B cell (primary cell): ENCODE results near the gene CACNA1A. TPM values are rescaled to one million over a fixed set of nuclear protein-coding genes. Genes with fewer than 3 reads are reported as not detected.
"Not testable (repeated sequence)": the region's sequence is repeated elsewhere in the genome, so short reads cannot be mapped to it uniquely, and the experiment has no call there.

Experiments used
- ATAC-seq: fragments of 200-7000 bp; cut with Tn5 transposase; one replicate; pipeline ENCODE4 v1.10.0; 2021; ENCODE audit warnings: low read depth, mild to moderate bottlenecking, moderate number of reproducible peaks, moderate library complexity
- CTCF ChIA-PET: fragments of 350-600 bp; sonication (Branson Sonifier 250); formaldehyde crosslinking; loops from one replicate; lab custom pipeline; 2021; ENCODE audit warnings: antibody characterized with exemption, inconsistent platforms; lab: Charles Lee
- POLR2A ChIA-PET: fragments of 350-600 bp; sonication (Branson Sonifier 250); formaldehyde crosslinking; loops from one replicate; lab custom pipeline; 2021; ENCODE audit warnings: antibody characterized with exemption; lab: Charles Lee
- DNase-seq: peaks from one replicate; pipeline ENCODE4 v3.0.0; 2013
- H2AFZ ChIP-seq: 2 replicates; pipeline ENCODE4 v1.6.1; 2012; ENCODE audit warnings: mild to moderate bottlenecking, low read depth, low read length; ENCODE audit not compliant: insufficient read depth, poor library complexity, severe bottlenecking
- H3K27ac ChIP-seq, 2 donors: 1 replicate in 1 of 2; 2 replicates in 1 of 2; pipeline ENCODE4 v1.5.1; 2012 to 2013; ENCODE audit warnings: low read length in 2 of 2, mild to moderate bottlenecking in 2 of 2, moderate library complexity in 1 of 2
- H3K27me3 ChIP-seq, 4 experiments: fragments of 200-600 bp in 1 of 4; sonication (generic) in 1 of 4; replicated peaks in 1 of 4; 1 replicate in 2 of 4; 2 replicates in 2 of 4; pipeline versions ENCODE4 v1.6.1 to v1.7.0; 2013 to 2016; ENCODE audit warnings: low read length in 3 of 4, mild to moderate bottlenecking in 2 of 4, mixed read lengths in 1 of 4, moderate library complexity in 1 of 4; ENCODE audit not compliant: insufficient read depth in 4 of 4, control insufficient read depth in 3 of 4; ENCODE audit errors: control extremely low read depth in 1 of 4
- H3K36me3 ChIP-seq, 2 experiments: replicated peaks in 1 of 2; 1 replicate in 1 of 2; 2 replicates in 1 of 2; pipeline versions ENCODE4 v1.6.1 to v1.7.1; 2013; ENCODE audit warnings: low read length in 1 of 2; ENCODE audit not compliant: insufficient read depth in 2 of 2, control insufficient read depth in 1 of 2; ENCODE audit errors: control extremely low read depth in 1 of 2, extremely low read depth in 1 of 2
- H3K4me1 ChIP-seq, 2 donors: fragments of 200-600 bp in 1 of 2; sonication (generic) in 1 of 2; 1 replicate in 1 of 2; 2 replicates in 1 of 2; pipeline versions ENCODE4 v1.5.1 to v1.6.1; 2013 to 2017; ENCODE audit warnings: low read length in 2 of 2; ENCODE audit not compliant: control insufficient read depth in 2 of 2, insufficient read depth in 2 of 2
- H3K4me2 ChIP-seq: replicated peaks from 2 replicates; pipeline ENCODE3; 2012; ENCODE audit warnings: mild to moderate bottlenecking, low read depth, low read length; ENCODE audit not compliant: poor library complexity, severe bottlenecking
- H3K4me3 ChIP-seq, 5 experiments: fragments of 200-600 bp in 1 of 5; sonication (generic) in 1 of 5; 1 replicate in 3 of 5; 2 replicates in 2 of 5; pipeline versions ENCODE4 v1.5.1 to v1.7.0; 2011 to 2016; ENCODE audit warnings: low read length in 4 of 5, mild to moderate bottlenecking in 4 of 5, low read depth in 2 of 5, control low read depth in 1 of 5, moderate library complexity in 1 of 5; ENCODE audit not compliant: insufficient read depth in 1 of 5; ENCODE audit errors: control extremely low read depth in 1 of 5, extremely low read depth in 1 of 5
- H3K79me2 ChIP-seq: fragments of 200-600 bp; sonication (generic); one replicate; pipeline ENCODE4 v1.6.0; 2016; ENCODE audit warnings: low read length; ENCODE audit not compliant: control insufficient read depth, insufficient read depth
- H3K9ac ChIP-seq: fragments of 200-600 bp; sonication (generic); 2 replicates; pipeline ENCODE4 v1.6.1; 2017; ENCODE audit warnings: mild to moderate bottlenecking, low read length, moderate library complexity
- H3K9me3 ChIP-seq, 3 donors: one replicate each; pipeline versions ENCODE4 v1.6.1 to v1.7.1; 2013; ENCODE audit warnings: low read length in 2 of 3; ENCODE audit not compliant: control insufficient read depth in 2 of 3, insufficient read depth in 1 of 3; ENCODE audit errors: control extremely low read depth in 1 of 3
- H4K20me1 ChIP-seq: 2 replicates; pipeline ENCODE4 v1.6.0; 2012; ENCODE audit warnings: mild to moderate bottlenecking, low read length; ENCODE audit not compliant: insufficient read depth, control insufficient read depth, poor library complexity, severe bottlenecking
- H3K27ac Mint-ChIP-seq: one replicate; pipeline ENCODE4 v1.8.0; 2021; ENCODE audit warnings: mixed read lengths
- H3K27me3 Mint-ChIP-seq: one replicate; pipeline ENCODE4 v1.8.0; 2021; ENCODE audit warnings: mixed read lengths
- H3K4me1 Mint-ChIP-seq: one replicate; pipeline ENCODE4 v1.8.0; 2021; ENCODE audit warnings: mixed read lengths
- H3K4me3 Mint-ChIP-seq: one replicate; pipeline ENCODE4 v1.8.0; 2021; ENCODE audit warnings: mixed read lengths
- H3K9me3 Mint-ChIP-seq: one replicate; pipeline ENCODE4 v1.8.0; 2022; ENCODE audit warnings: mixed read lengths; ENCODE audit not compliant: insufficient read depth
- EZH2 ChIP-seq: IDR thresholded peaks from 2 replicates; pipeline ENCODE4 v1.6.1; 2012; ENCODE audit warnings: borderline replicate concordance, low read depth, mild to moderate bottlenecking, moderate library complexity, low read length; ENCODE audit not compliant: insufficient read depth, poor library complexity, severe bottlenecking
- WGBS: methylation state at CpG from one replicate; pipeline ENCODE4 v1.1.5; 2013; ENCODE audit warnings: missing lambda C conversion rate; ENCODE audit not compliant: insufficient coverage; 5-methylcytosine and 5-hydroxymethylcytosine counted together
- intact Hi-C: fragments of 100-400 bp; cut with micrococcal nuclease; formaldehyde crosslinking; loops from one replicate; pipeline ENCODE4 v1.10.0; 2022
- polyA plus RNA-seq: library from polyadenylated mRNA; depleted of rRNA; stranded (reverse); fragments of >200 nt; gene quantifications from 2 replicates; pipeline ENCODE4 v1.2.3, GENCODE V29; 2012
- total RNA-seq, 2 donors: library from RNA; stranded (reverse); fragments of 120-200 nt in 1 of 2; gene quantifications; 1 replicate in 1 of 2; 2 replicates in 1 of 2; pipeline versions ENCODE4 v1.2.3 to v1.2.4, GENCODE V29; 2013 to 2022
- TF ChIP-seq, protein P1 (sequence below): fragments of 200-600 bp; IDR thresholded peaks from one replicate; pipeline ENCODE4 v1.8.0; 2022; ENCODE audit warnings: antibody characterized with exemption, mild to moderate bottlenecking

CACNA1A gene
- total and polyA plus RNA-seq, 2 donors (not counting 1 experiment from before 2014, with no cell fraction given): 1.2 to 1.3 TPM

DNA sequence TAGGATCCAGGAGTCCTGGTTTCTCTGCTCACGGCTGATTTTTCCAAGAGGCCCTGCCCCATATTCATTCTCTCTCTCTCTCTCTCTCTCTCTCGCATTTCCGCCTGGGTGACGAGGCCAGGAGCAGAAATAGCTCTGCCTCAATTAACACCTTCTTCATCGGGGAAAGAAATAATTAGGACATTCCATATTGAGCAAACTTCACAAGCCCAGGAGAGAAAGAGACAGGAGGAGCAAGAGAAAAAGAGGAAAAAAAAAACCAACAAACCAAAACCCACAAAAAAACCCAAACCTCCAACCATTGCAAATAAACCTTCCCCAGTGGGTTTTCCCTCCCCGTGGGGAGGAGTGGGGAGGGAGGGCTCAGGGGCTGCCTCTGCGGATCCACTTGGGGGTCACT, 143.0 kb downstream of the CACNA1A start:
- H3K4me2 ChIP-seq: no peak overlapping the region
- H3K4me1 ChIP-seq: no peaks in the 10 kb centered on the region
- H3K9me3 ChIP-seq: peaks cover 0 to 19% (median 8%) of the 10 kb centered on the region in 3 donors
- H3K4me3 ChIP-seq: no peak overlapping the region
- no peaks in the 10 kb centered on the region for H3K4me1 Mint-ChIP-seq
- H3K36me3 ChIP-seq: no peaks in the 10 kb centered on the region
- H3K27me3 Mint-ChIP-seq: peaks cover 21% of the 10 kb centered on the region
- no peaks in the 10 kb centered on the region for H4K20me1 ChIP-seq
- H2AFZ ChIP-seq: no peak overlapping the region
- WGBS: no CpG with 5 or more reads among the region's 7 CpGs
- POLR2A ChIA-PET: no interaction called here
- no peak overlapping the region for H3K27ac ChIP-seq
- H3K9ac ChIP-seq: no peak overlapping the region
- H3K79me2 ChIP-seq: no peaks in the 10 kb centered on the region
- no peak for DNase-seq
- no peak overlapping the region for H3K4me3 Mint-ChIP-seq
- H3K27ac Mint-ChIP-seq: no peak overlapping the region
- CTCF ChIA-PET: interaction anchor here (0.6 to 0.7 kb wide), 2 partner anchors 63 to 1511 kb away, joined by 3 read pairs; no protein-coding TSS in a partner anchor
- H3K9me3 Mint-ChIP-seq: peaks cover 6% of the 10 kb centered on the region
- intact Hi-C loops: no loop called here
- TF ChIP-seq, protein P1, sequence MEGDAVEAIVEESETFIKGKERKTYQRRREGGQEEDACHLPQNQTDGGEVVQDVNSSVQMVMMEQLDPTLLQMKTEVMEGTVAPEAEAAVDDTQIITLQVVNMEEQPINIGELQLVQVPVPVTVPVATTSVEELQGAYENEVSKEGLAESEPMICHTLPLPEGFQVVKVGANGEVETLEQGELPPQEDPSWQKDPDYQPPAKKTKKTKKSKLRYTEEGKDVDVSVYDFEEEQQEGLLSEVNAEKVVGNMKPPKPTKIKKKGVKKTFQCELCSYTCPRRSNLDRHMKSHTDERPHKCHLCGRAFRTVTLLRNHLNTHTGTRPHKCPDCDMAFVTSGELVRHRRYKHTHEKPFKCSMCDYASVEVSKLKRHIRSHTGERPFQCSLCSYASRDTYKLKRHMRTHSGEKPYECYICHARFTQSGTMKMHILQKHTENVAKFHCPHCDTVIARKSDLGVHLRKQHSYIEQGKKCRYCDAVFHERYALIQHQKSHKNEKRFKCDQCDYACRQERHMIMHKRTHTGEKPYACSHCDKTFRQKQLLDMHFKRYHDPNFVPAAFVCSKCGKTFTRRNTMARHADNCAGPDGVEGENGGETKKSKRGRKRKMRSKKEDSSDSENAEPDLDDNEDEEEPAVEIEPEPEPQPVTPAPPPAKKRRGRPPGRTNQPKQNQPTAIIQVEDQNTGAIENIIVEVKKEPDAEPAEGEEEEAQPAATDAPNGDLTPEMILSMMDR: no peak
- no peak for TF ChIP-seq EZH2
- H3K27me3 ChIP-seq: peaks cover 0 to 9% (median 4%) of the 10 kb centered on the region in 4 experiments
- no peak for ATAC-seq

DNA sequence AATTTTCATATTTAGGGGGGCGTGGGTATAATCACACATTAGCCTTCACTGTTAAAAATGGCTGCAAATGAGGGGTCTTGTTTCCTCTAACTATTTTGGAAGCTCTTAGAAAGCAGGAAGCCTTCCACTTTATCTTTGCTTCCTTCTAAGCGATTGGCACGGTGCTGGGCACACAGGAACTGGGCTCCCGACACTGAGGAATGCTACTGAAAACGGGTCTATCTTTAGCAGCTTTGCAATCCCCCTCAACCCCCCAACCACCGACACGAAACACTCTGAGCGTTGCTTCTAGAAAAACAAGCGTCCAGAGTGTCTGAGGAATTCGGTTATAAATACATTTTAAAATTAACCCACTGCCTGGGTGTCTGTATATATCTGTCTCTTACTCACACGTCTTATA, 143.6 kb downstream of the CACNA1A start:
- no peaks in the 10 kb centered on the region for H3K4me1 Mint-ChIP-seq
- H3K9ac ChIP-seq: no peak overlapping the region
- H2AFZ ChIP-seq: no peak overlapping the region
- peaks cover 0 to 9% (median 4%) of the 10 kb centered on the region in 4 experiments for H3K27me3 ChIP-seq
- DNase-seq (no peak), ATAC-seq (no peak)
- POLR2A ChIA-PET: no interaction called here
- H4K20me1 ChIP-seq: no peaks in the 10 kb centered on the region
- no peaks in the 10 kb centered on the region for H3K36me3 ChIP-seq
- CTCF ChIA-PET: interaction anchor here (0.6 to 0.7 kb wide), 2 partner anchors 64 to 1511 kb away, joined by 3 read pairs; no protein-coding TSS in a partner anchor
- 57% methylated on average over 10 of the region's 11 CpGs for whole genome bisulfite sequencing
- peaks cover 6% of the 10 kb centered on the region for H3K9me3 Mint-ChIP-seq
- no peak overlapping the region for H3K27ac Mint-ChIP-seq
- H3K4me3 Mint-ChIP-seq: no peak overlapping the region
- peaks cover 0 to 19% (median 8%) of the 10 kb centered on the region in 3 donors for H3K9me3 ChIP-seq
- peaks cover 23% of the 10 kb centered on the region for H3K27me3 Mint-ChIP-seq
- intact Hi-C loops: no loop called here
- no peak overlapping the region for H3K4me3 ChIP-seq
- H3K79me2 ChIP-seq: no peaks in the 10 kb centered on the region
- H3K4me2 ChIP-seq: no peak overlapping the region
- TF ChIP-seq, protein P1: no peak
- no peak for TF ChIP-seq EZH2
- no peaks in the 10 kb centered on the region for H3K4me1 ChIP-seq
- no peak overlapping the region for H3K27ac ChIP-seq

DNA sequence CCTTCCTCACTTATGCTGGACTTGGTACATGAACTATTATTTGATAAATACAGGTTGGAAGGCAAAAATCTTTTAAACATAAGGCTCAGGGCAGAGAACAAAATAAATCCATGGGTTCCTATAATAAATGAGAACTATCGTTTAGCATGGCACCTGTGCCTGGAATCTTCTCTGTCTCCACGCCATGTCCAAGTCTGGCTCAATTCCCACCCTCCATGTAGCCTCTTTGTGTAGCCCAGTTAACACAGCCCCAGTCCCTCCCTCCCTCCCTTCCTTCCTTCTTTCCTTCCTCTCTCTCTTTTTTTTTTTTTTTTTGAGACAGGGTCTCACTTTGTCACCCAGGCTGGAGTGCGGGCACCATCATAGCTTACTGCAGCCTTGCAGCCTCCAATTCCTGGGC, 144.6 kb downstream of the CACNA1A start:
- H2AFZ ChIP-seq, intact Hi-C loops, H3K4me1 ChIP-seq, DNase-seq, H3K27ac ChIP-seq, H3K4me1 Mint-ChIP-seq, H3K79me2 ChIP-seq, H3K36me3 ChIP-seq, CTCF ChIA-PET, H3K27me3 ChIP-seq, H3K27ac Mint-ChIP-seq, ATAC-seq, H3K9me3 Mint-ChIP-seq, H4K20me1 ChIP-seq, POLR2A ChIA-PET, H3K4me2 ChIP-seq, H3K4me3 Mint-ChIP-seq, H3K9ac ChIP-seq, H3K4me3 ChIP-seq: not testable (repeated sequence)
- 100% methylated on average over 1 of the region's 3 CpGs for WGBS
- H3K27me3 Mint-ChIP-seq: peaks cover 23% of the 10 kb centered on the region
- H3K9me3 ChIP-seq: peaks cover 0 to 21% (median 8%) of the 10 kb centered on the region in 3 donors
